Islet of Langerhans (tissue), 1 donor: ENCODE data around the gene FCGR1A.
"Not testable (repeated sequence)": the region's sequence is repeated elsewhere in the genome, so short reads cannot be mapped to it uniquely, and the experiment has no call there.

Experiments
- FAIRE-seq: peaks from one replicate; lab custom pipeline; 2011; peaks lifted over from hg19 to GRCh38; lab: Jason Lieb, UNC

The FCGR1A gene

DNA sequence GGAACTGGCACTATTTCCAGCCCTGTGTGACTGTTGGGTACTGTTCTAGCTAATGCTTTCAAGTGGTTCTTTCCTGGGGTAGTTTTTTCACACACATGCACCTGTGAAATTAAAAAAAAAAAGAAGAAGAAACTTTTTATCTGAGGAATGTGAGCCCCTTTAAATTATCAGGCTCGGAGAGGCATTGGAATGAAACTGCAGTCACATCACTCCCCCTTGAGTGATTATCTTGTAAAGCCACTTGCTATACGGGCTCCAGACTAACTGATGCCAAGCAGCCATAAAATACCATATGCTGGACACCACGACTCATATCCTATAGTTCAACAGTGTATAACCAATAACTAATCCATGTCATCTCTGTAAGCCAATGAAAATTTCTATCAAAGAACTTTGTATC is 5.4 kb upstream of the FCGR1A start:
- FAIRE-seq, result not testable (repeated sequence)

DNA sequence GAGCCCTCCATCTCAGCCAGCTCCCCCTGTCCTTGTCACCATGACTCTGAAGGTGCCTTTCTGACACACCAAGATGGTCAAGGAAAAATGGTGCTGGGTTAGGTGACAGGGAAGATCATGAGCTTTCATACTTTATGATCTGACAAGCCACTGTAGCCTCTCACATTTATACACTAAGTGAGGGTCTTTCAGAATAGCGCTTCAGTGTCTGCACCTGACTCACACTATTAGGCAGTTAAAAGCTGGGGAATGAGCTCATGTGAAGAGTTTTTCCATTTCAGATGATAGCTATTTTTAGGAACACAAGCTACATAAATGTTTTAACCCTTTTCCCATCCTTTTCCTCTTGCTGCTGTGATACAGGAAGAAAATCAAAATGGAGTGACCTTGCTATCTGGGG is 4.2 kb upstream of the FCGR1A start:
- not testable (repeated sequence) for FAIRE-seq

DNA sequence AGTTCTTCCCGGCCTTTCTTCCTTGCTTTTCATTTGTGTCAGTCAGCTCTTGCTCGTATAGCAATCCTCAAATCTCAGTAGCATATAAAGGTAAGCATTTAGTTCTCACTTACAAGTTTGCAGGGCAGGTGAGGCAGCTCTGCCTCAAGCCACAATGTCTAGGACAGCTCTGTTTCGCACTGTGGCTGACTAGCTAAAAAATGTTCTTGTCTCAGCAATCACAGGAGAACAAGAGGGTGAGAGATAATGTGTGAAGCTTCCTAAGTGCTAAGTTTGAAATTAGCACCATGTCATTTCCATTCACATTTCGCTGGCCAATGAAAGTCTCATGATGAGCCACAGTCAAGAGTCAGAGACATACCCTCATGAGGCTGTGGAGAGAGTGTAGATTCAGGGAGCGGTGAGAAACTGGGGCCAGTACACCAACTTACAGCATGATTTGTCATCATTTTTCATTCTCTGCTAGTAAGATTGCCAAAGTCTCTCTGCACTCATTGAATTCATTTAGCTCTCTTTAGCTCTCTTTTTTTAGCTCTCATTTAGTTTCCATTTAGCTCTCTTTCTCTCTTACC is 995 bp upstream of the FCGR1A start:
- FAIRE-seq, result not testable (repeated sequence)

DNA sequence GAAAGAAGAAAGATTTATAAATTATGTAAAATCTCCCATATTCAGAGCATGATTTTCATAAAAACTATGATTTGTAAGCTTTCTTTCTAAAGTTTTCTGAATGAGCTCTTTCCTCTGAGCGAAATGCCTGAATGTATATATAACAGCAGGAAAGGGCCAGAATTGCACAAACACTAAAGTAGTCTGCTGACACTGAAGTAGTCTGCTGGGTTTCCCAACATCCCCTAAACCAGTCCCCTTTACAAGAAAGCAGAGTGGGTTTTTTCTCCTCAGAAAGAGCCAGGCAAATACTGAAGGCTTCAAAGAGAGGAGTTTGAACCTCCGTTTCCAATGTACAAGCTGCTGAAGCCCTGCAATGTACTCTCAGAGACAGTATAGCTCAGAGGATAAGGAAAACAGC is 795 bp downstream of the FCGR1A start:
- FAIRE-seq, result not testable (repeated sequence)

DNA sequence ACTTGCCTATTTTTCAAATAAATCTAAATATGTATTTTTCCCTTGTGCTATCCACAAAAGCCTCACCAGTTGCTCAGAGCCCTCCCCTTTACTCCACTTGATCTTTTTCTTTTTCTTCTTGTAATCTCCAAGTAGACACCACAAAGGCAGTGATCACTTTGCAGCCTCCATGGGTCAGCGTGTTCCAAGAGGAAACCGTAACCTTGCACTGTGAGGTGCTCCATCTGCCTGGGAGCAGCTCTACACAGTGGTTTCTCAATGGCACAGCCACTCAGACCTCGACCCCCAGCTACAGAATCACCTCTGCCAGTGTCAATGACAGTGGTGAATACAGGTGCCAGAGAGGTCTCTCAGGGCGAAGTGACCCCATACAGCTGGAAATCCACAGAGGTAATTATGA is 1.4 kb downstream of the FCGR1A start:
- FAIRE-seq, result not testable (repeated sequence)

DNA sequence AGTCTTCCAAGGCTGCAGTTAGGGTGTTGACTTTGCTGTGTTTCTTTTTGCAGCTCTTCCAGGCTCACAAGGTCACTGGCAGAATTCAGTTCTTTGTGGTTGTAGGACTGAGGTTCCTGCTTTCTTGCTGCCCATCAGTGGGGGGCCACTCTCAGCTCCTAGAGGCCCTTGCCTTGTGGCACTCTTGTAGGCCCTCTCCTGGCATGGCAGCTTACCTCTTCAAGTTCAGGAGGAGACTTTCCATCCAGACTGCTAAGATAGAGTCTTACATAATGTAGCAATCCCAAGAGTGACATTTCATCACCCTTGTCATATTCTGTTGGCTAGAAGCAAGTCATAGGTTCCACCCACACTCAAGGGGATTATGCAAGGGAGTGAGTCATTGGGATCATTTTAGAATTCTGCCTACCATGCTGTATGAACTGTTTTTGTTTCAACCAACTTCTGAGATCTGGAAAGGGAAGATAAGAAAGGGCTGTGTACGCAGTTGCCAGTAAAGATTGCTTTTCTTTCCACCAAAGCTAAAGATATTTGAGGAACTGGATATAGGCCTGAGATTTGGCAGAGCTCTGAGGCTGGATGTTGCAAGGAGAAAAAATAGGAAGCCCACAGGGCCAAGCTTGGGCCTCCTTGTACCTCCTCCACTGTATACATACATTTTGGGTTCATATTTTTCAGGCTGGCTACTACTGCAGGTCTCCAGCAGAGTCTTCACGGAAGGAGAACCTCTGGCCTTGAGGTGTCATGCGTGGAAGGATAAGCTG is 5.4 kb downstream of the FCGR1A start:
- FAIRE-seq, result not testable (repeated sequence)

DNA sequence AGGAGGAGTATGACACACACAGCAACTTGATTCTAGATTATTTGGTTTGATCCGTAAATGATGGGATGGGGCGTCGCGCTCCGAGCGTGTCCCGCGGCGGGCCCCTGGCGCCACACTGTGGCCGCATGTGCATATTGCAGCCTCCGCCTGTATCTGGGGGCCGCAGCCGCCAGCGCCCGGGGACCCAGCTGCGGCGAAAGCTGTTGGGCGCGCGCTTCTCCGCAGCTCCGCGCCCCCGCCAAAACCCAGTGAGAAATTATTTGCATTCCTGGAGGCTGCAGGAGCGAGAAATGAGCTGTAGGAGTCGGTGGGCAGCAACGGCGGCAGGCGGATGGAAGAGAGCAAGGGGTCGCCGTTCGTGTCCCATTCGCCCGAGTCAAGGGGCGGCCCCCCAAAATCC is 10.0 kb downstream of the FCGR1A start:
- not testable (repeated sequence) for FAIRE-seq

DNA sequence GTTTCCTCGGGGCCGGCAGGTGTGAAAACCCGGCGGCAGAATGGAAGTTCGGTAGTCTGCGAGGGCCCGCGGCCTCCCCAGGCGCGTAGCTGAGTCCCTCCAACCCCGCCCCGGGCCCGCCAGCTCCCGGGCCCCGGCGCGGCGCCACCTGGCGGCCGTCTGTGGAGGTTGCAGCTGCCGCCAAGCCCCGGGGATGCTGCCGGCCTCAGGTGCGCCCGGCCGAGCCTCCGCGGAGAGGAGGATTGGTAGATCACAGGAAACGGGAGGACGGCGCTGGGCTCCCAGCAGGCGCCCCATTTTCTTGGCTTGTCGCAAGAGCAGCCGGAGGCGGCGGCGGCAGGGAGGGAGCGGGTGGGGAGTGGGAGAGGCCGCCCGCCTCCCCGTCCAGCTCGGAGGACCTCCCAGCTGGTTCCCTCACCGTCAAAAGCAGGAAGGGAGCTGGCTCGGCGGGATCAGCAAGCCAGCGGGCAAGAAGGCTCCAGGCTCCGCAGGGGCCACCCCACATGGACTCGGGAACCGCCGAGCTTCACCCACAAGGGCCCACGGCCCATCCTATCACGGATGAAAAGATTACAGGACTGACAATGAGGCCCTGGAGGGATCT is 10.5 kb downstream of the FCGR1A start:
- FAIRE-seq, result not testable (repeated sequence)

DNA sequence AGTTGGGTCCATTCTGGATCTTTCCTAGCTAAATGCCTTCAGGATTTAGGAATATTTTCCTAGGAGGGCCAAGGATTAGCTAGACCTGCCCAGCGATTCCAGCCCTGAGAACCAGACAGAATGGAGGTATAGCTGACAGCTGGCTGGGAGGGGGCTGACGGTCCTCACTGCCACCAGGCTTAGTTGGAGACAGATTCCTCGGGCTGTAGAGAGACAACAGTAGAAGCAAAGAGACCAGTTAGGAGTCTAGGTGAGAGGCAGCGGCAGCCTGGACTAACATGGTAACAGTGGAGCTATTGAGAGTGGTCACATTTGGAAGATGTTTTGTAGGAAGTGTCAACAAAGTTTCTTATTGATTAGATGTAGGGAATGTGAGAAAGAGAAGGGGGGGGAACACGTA is 11.4 kb downstream of the FCGR1A start:
- FAIRE-seq, result not testable (repeated sequence)

DNA sequence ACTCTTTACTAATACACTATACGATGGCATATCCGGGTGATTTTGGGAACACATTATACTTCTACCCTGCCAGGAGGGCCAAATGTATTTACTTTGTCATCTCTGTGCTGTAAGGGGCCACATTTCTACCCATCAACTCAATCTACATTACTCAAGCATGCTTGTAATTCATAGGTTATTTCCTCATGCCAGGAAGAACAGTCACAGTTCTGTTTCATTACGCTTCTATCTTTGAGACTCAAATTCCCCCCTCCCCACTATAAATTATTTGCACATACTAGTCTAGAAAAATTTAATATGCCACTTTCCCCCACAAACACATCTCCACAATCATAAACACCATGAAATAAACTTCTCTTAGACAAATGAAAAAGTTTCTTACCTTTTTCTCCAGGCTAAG is 19.1 kb downstream of the FCGR1A start:
- FAIRE-seq, result not testable (repeated sequence)

DNA sequence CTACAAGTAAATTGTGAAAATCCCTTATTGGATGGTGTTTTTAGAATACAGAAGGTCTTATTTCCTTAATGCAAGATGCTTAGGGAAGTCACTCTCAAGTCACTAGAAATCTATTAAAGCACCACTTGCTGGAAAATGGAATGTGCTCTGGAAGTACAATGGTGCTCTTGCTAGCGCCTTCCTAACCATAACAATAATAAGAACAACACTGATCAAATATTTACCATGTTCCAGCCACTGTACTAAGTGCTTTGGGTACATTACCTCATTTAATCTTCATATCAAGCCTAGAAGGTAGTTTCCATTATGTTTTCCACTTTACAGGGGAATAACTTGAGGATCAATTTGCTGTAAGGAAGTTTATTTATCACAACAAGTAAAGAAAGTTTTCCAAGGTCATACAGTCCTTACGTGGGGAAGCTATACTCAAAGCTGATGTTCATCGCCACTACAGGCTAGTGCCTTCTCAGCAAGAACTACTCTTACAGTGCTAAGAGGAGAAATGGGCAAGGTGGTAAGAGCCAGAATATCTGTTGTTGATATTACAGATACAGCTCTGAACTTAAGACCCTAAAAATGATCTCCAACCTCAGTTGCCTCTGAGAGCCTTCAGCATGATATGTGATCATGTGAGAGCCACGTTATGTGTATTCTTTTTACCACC is 22.1 kb downstream of the FCGR1A start:
- not testable (repeated sequence) for FAIRE-seq

DNA sequence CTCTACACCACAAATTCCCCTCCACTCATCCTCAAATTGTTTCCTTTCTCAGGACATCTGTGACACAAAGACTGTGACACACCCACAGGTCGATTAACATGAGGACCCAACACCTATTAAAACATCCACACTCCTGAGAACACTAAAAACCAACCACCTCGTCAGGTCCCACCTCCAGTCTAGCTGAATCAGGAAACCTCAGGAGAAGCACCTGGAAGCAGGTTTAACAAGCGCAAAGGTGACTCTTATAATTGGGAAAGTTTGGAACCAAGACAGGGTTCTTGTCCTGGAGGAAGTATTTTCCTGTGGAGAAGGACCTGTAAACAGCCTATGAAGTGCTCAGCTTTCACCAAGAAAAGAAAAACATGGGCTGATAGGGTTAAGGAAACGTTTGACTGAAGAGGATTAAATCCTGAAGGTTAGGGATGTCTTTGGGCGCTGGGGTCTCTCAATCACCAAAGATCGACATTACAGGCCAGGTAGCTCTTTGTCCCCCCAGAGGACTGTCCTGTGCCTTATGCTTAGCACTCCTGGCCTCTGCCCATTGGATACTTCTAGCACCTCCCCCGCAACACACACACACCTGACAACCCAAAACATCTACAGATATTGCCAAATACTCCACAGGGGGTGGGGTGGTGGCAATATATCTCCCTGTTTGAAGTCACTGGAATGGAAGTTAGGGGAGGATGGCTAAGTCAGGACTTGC is 28.4 kb downstream of the FCGR1A start:
- FAIRE-seq, result not testable (repeated sequence)

DNA sequence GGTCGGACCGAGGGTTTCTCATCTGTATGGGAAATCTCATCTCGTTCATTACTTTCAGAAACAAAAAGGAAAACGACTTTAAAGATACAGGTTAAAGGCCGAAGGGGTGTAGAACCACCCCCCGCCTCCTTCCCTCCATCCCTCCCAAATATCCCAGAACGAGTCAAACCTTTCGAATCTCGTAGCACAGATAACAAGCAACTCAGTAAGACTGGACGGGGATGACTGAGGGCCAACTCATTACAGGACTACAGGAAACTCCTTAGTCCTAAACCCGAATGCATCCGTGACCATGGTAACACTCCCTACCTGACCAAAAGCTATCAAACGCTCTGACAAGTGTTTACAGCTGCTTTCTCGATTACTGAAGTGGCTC is 29.0 kb downstream of the FCGR1A start:
- not testable (repeated sequence) for FAIRE-seq

DNA sequence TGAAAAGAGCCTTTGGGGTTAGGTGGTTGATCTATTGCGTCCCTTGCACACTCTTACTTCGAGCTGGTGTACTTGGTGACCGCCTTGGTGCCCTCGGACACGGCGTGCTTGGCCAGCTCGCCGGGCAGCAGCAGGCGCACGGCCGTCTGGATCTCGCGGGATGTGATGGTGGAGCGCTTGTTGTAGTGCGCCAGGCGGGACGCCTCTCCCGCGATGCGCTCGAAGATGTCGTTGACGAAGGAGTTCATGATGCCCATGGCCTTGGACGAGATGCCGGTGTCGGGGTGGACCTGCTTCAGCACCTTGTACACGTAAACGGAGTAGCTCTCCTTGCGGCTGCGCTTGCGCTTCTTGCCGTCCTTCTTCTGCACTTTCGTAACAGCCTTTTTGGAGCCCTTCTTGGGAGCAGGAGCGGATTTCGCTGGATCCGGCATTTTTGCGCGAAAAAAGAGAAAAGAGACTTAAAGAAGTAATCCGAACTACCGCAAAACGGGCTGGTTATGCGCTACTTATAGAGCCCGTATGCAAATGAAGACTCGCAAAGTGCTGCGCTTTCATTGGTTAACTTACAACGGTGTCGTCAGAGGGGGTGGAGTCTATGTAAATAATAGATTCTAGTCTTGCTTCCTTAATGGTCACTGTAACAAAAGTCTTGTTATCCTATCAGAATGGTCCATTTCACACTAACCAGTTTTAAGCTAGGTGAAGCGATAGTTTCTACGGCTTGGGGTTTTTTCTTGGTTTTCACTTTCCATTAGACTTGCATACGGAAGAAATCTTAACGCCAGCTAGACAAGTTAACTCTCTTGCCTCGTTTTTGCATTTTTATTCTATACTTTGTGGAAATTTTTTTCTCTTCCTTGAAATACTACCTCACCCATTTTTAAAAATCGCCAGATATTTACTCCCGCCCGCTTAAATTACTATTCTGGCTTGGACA is 29.7 kb downstream of the FCGR1A start:
- FAIRE-seq, result not testable (repeated sequence)

DNA sequence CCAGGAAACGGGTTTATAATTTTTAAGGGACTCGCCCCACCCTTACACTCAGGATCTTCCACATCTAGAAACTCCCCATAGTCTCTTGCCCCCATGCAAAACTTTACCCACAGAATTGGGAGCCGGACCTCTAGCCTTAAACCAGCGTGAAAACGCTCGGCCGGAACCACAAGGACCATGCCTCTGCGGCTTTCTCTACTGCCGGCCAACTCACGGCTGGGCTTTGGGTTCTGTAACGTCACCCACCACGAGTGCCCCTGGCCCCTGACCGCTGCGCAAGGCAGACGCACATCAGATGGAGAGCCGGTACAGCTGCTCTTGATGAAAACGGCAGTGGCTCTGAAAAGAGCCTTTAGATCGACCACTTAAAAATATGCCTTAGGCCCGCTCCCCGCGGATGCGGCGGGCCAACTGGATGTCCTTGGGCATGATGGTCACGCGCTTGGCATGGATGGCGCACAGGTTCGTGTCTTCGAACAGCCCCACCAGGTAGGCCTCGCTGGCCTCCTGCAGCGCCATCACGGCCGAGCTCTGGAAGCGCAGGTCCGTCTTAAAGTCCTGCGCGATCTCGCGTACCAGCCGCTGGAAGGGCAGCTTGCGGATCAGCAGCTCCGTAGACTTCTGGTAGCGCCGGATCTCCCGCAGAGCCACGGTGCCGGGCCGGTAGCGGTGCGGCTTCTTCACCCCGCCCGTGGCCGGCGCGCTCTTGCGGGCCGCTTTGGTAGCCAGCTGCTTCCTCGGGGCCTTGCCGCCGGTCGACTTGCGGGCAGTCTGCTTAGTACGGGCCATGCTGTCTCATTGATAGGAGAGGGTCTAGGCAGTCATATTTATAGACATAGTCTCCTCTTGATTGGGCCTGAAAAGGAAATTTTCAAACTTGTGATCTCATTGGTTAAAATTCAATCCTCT is 30.7 kb downstream of the FCGR1A start:
- FAIRE-seq, result not testable (repeated sequence)

DNA sequence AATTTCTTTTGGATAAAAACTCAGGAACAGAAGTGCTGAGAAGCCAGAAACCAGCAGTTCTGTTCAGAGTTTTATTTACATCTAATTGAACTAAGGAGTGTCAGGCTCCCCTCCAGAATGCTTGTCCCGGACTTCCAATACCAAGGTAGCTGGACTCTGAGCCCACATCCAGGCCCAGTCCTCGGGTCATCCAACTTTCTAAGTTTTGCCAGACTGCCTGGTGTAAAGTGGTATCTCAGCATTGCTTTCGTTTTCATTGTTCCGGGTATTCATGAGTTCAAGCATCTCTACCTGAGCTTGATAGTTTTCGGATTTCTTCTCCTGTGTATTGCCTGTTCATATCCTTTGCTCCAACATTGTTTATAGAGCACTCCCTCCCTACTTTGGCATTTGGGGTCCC is 37.9 kb downstream of the FCGR1A start:
- not testable (repeated sequence) for FAIRE-seq

DNA sequence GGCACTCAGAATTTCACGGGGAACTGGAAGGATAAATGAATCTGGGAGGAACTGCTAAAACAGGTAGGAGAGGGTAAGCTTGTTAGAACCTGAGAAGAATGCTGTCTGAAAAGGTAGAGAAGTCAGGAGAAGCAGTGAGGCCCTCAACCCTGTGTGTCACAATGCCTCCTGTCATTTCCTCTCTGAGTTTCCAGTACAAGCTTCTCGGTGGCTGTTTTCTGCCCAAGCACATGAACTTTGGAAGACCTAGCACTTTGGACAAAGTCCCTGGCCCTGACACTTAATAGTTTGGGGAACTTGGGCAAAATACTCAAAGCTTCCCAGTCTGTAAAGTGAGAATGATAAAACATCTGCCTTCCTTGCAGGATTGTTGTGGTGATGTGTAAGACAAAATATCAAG is 44.1 kb downstream of the FCGR1A start:
- not testable (repeated sequence) for FAIRE-seq

DNA sequence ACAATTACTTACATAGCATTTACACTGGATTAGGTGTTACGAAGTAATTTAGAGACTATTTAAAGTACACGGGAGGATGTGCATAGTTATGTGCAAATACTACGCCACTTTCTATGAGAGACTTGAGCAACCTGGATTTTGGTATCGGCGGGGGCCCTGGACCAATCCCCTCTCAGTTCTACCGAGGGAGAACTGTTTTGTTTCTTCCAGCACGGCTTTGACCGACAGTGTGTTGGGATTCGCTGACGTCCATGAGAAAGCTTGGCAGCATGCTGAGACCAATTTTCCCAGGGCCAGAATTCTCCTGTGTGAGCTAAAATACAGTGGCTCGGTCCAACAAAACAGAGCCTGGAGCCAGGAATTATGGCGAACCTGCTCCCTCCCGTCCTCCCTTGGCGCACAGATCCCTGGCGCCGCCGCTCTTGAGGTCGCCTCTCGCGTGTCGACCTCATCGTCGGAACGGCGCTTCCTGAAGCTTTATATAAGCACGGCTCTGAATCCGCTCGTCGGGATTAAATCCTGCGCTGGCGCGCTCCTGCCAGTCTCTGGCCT is 49.3 kb downstream of the FCGR1A start:
- not testable (repeated sequence) for FAIRE-seq

DNA sequence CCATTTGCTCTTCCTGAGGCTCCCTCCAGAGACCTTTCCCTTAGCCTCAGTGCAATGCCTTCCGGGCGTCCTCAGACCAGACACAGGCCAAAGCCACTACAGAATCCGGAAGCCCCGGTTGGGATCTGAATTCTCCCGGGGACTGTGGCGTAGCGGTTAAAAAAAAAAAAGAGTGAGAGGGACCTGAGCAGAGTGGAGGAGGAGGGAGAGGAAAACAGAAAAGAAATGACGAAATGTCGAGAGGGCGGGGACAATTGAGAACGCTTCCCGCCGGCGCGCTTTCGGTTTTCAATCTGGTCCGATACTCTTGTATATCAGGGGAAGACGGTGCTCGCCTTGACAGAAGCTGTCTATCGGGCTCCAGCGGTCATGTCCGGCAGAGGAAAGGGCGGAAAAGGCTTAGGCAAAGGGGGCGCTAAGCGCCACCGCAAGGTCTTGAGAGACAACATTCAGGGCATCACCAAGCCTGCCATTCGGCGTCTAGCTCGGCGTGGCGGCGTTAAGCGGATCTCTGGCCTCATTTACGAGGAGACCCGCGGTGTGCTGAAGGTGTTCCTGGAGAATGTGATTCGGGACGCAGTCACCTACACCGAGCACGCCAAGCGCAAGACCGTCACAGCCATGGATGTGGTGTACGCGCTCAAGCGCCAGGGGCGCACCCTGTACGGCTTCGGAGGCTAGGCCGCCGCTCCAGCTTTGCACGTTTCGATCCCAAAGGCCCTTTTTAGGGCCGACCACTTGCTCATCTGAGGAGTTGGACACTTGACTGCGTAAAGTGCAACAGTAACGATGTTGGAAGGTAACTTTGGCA is 50.0 kb downstream of the FCGR1A start:
- not testable (repeated sequence) for FAIRE-seq
